Fibroblast of lung (primary cell): ENCODE measurements around the gene S100Z. TPM values are rescaled to one million over a fixed set of nuclear protein-coding genes. Genes with fewer than 3 reads are reported as not detected.

Source experiments
- DNase-seq, 2 donors: peaks; one replicate each; pipeline versions ENCODE4 v3.0.0 to v3.0.0-alpha.2; 2010; ENCODE audit warnings: low read depth in 2 of 2
- H2AFZ ChIP-seq: 2 replicates; pipeline ENCODE4 v1.5.1; 2012; ENCODE audit warnings: low read length, control low read depth, inconsistent platforms
- H3K27ac ChIP-seq: 2 replicates; pipeline ENCODE4 v1.5.1; 2011; ENCODE audit warnings: low read length, control low read depth; ENCODE audit not compliant: insufficient read depth
- H3K27me3 ChIP-seq: 2 replicates; pipeline ENCODE4 v1.5.1; 2011; ENCODE audit warnings: mild to moderate bottlenecking, low read length; ENCODE audit not compliant: control insufficient read depth, insufficient read depth
- H3K36me3 ChIP-seq: 2 replicates; pipeline ENCODE4 v1.5.1; 2011; ENCODE audit warnings: low read length; ENCODE audit not compliant: control insufficient read depth, insufficient read depth
- H3K4me1 ChIP-seq: 2 replicates; pipeline ENCODE4 v1.5.1; 2011; ENCODE audit warnings: low read length; ENCODE audit not compliant: control insufficient read depth, insufficient read depth; ENCODE audit errors: extremely low read depth
- H3K4me2 ChIP-seq: 2 replicates; pipeline ENCODE4 v1.5.1; 2011; ENCODE audit warnings: low read length, control low read depth; ENCODE audit not compliant: insufficient read depth; ENCODE audit errors: extremely low read depth
- H3K4me3 ChIP-seq, 4 experiments: fragments of 200-600 bp in 1 of 4; sonication (generic) in 1 of 4; replicated peaks in 1 of 4; 2 replicates each; pipeline ENCODE4 v1.5.1; 2011 to 2016; ENCODE audit warnings: low read length in 4 of 4, low read depth in 3 of 4, mild to moderate bottlenecking in 3 of 4, control low read depth in 2 of 4, inconsistent platforms in 1 of 4, mixed read lengths in 1 of 4; ENCODE audit not compliant: insufficient read depth in 1 of 4; ENCODE audit errors: control extremely low read depth in 1 of 4
- H3K79me2 ChIP-seq: 2 replicates; pipeline ENCODE4 v1.5.1; 2012; ENCODE audit warnings: mild to moderate bottlenecking, low read length, inconsistent platforms; ENCODE audit not compliant: control insufficient read depth, insufficient read depth
- H3K9ac ChIP-seq: 2 replicates; pipeline ENCODE4 v1.5.1; 2011; ENCODE audit warnings: mild to moderate bottlenecking, low read length, control low read depth; ENCODE audit not compliant: insufficient read depth
- H3K9me3 ChIP-seq: 2 replicates; pipeline ENCODE4 v1.5.1; 2012; ENCODE audit warnings: low read depth, low read length; ENCODE audit not compliant: control insufficient read depth, insufficient read depth
- H4K20me1 ChIP-seq: 2 replicates; pipeline ENCODE4 v1.5.1; 2011; ENCODE audit warnings: low read length; ENCODE audit not compliant: control insufficient read depth, insufficient read depth; ENCODE audit errors: extremely low read depth
- EZH2 ChIP-seq: IDR thresholded peaks from 2 replicates; pipeline ENCODE4 v1.5.1; 2012; ENCODE audit warnings: low read length, control low read depth, mild to moderate bottlenecking; ENCODE audit errors: missing control alignments
- polyA plus RNA-seq, 2 donors: library from polyadenylated mRNA; depleted of rRNA in 1 of 2; stranded (reverse) in 1 of 2; unstranded in 1 of 2; fragments of >200 nt; gene quantifications; 2 replicates each; pipeline ENCODE4 v1.2.1, GENCODE V29; 2011 to 2012; ENCODE audit warnings: missing spikeins in 1 of 2
- total RNA-seq: library from RNA; depleted of rRNA; stranded (reverse); fragments of >200 nt; gene quantifications from 2 replicates; pipeline ENCODE4 v1.2.1, GENCODE V29; 2014
- TF ChIP-seq, protein P1 (sequence below), 2 donors: IDR thresholded peaks in 1 of 2; conservative IDR thresholded peaks in 1 of 2; 1 replicate in 1 of 2; 2 replicates in 1 of 2; pipeline ENCODE4 v1.5.1; 2011 to 2012; ENCODE audit warnings: low read length in 2 of 2, control low read depth in 1 of 2, inconsistent platforms in 1 of 2, low read depth in 1 of 2, mild to moderate bottlenecking in 1 of 2

Gene S100Z
- total and polyA plus RNA-seq, 2 donors (not counting 1 experiment from before 2014, with no cell fraction given) = not detected

DNA sequence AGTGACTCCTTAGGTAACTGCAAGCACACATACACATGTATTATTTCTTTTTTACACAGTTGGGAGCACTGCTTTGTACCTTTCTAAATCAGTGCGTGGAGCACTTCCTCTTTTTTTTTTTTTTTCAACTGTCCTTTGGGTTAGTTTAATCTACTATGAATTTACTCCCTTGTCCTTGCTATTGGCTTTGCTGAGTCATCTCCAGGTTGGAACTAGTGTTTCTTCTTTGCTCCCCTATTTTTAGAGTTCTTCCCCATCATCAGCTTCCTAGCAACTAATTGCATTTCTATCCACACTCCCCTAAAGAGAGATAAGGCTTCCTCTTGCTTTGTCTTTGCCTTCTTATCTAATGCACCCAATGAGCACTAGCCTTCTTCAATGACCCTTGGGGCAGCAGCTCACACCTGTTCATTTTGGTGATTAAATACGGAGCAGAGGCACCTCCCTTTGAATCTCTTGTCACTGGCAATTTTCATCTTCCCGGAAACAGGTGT, 24.3 kb downstream of the S100Z start:
- DNase-seq = peak in 1 of 2 donors; percentile 20
- H3K9me3 ChIP-seq = no peaks in the 10 kb centered on the region
- H3K36me3 ChIP-seq = no peaks in the 10 kb centered on the region
- H4K20me1 ChIP-seq = no peaks in the 10 kb centered on the region
- H3K79me2 ChIP-seq = no peaks in the 10 kb centered on the region
- peaks cover under 1% of the 10 kb centered on the region for H3K27me3 ChIP-seq
- H2AFZ ChIP-seq = no peak overlapping the region
- H3K4me1 ChIP-seq = no peaks in the 10 kb centered on the region
- no peak overlapping the region for H3K4me2 ChIP-seq
- no peak overlapping the region for H3K4me3 ChIP-seq
- TF ChIP-seq EZH2 = no peak
- TF ChIP-seq, protein P1, sequence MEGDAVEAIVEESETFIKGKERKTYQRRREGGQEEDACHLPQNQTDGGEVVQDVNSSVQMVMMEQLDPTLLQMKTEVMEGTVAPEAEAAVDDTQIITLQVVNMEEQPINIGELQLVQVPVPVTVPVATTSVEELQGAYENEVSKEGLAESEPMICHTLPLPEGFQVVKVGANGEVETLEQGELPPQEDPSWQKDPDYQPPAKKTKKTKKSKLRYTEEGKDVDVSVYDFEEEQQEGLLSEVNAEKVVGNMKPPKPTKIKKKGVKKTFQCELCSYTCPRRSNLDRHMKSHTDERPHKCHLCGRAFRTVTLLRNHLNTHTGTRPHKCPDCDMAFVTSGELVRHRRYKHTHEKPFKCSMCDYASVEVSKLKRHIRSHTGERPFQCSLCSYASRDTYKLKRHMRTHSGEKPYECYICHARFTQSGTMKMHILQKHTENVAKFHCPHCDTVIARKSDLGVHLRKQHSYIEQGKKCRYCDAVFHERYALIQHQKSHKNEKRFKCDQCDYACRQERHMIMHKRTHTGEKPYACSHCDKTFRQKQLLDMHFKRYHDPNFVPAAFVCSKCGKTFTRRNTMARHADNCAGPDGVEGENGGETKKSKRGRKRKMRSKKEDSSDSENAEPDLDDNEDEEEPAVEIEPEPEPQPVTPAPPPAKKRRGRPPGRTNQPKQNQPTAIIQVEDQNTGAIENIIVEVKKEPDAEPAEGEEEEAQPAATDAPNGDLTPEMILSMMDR (conservative IDR thresholded peaks at IDR 0.05 in 1 of 2, IDR thresholded peaks at IDR 0.05 in 1 of 2; ENCODE audit: low read depth in 1 of 2, low read length in 2 of 2) = no peak
- no peak overlapping the region for H3K9ac ChIP-seq
- H3K27ac ChIP-seq = no peak overlapping the region

DNA sequence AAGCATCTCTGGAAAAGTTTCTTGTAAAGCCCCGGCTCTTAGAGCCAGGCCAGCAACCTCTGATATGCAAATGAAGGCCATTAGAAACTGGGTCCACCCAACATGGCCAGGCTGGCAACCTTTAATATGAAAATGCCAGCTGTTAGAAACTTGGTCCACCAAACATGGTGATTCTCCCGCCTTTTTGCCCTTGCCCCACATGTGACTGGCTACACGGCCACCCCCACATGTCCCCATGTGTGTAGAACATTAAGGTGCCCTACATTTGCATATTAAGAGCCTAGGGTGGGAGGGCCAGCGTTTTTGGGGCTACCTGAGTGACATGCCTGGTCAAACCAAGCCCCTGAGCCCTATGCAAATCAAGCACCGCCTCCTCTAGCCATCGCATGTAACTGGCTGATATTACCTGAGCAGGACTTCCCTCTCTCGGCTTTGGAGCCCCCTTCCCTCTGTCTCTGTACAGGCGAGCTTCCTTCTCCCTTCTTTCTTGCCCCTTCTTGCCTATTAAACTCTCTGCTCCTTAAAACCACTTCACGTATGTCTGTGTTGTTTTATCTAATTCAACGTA, 39.0 kb downstream of the S100Z start:
- no peak overlapping the region for H3K9ac ChIP-seq
- DNase-seq = no peak
- no peaks in the 10 kb centered on the region for H3K36me3 ChIP-seq
- no peak overlapping the region for H3K4me3 ChIP-seq
- no peaks in the 10 kb centered on the region for H4K20me1 ChIP-seq
- H3K79me2 ChIP-seq = no peaks in the 10 kb centered on the region
- no peaks in the 10 kb centered on the region for H3K9me3 ChIP-seq
- H2AFZ ChIP-seq = no peak overlapping the region
- TF ChIP-seq, protein P1 (conservative IDR thresholded peaks at IDR 0.05 in 1 of 2, IDR thresholded peaks at IDR 0.05 in 1 of 2; ENCODE audit: low read depth in 1 of 2, low read length in 2 of 2) = no peak
- no peak for TF ChIP-seq EZH2
- no peaks in the 10 kb centered on the region for H3K4me1 ChIP-seq
- no peak overlapping the region for H3K27ac ChIP-seq
- no peaks in the 10 kb centered on the region for H3K27me3 ChIP-seq
- H3K4me2 ChIP-seq = no peak overlapping the region

DNA sequence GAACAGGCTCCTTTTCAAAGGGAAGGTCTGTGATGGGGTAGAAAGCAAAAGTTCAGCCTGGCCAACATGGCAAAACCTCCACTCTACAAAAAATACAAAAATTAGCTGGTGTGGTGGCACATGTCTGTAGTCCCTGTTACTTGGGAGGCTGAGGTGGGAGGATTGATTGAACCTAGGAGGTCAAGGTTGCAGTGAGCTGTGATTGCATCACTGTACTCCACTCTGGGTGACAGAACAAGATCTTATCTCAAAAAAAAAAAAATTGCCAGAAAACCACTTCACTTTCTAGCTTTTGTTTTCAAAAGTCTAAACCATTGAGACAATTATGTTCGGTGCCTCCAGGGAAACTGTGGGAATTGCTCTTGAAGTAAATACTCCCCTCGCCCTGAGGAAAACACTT, 43.5 kb downstream of the S100Z start:
- Histone ChIP-seq H4K20me1 (no peaks in the 10 kb centered on the region), H3K9me3 (no peaks in the 10 kb centered on the region), H2AFZ (no peak overlapping the region), H3K27ac (no peak overlapping the region), H3K9ac (no peak overlapping the region), H3K4me3 (no peak overlapping the region), H3K4me2 (no peak overlapping the region), H3K27me3 (no peaks in the 10 kb centered on the region), H3K4me1 (no peaks in the 10 kb centered on the region), H3K36me3 (no peaks in the 10 kb centered on the region), H3K79me2 (no peaks in the 10 kb centered on the region)
- TF ChIP-seq, protein P1 (conservative IDR thresholded peaks at IDR 0.05 in 1 of 2, IDR thresholded peaks at IDR 0.05 in 1 of 2; ENCODE audit: low read depth in 1 of 2, low read length in 2 of 2) = no peak
- no peak for TF ChIP-seq EZH2
- no peak for DNase-seq
